Adrenal gland (tissue), 12 donors: ENCODE data around the gene MXRA7. TPM values are rescaled to one million over a fixed set of nuclear protein-coding genes. Genes with fewer than 3 reads are reported as not detected.
"Not testable (repeated sequence)": the region's sequence is repeated elsewhere in the genome, so short reads cannot be mapped to it uniquely, and the experiment has no call there.

ENCODE experiments used
- DNase-seq, 7 donors: peaks; one replicate each; pipeline ENCODE4 v3.0.0-alpha.2; 2019 to 2020
- H3K27ac ChIP-seq, 5 donors: fragments of 200-600 bp; sonication (generic) in 4 of 5; 1 replicate in 3 of 5; 2 replicates in 2 of 5; pipeline versions ENCODE4 v1.5.1 to v1.8.0; 2016 to 2020; ENCODE audit warnings: mild to moderate bottlenecking in 1 of 5
- H3K27me3 ChIP-seq: fragments of 200-600 bp; 2 replicates; pipeline ENCODE4 v1.8.0; 2021
- H3K36me3 ChIP-seq, 2 donors: fragments of 200-600 bp; replicated peaks in 1 of 2; 1 replicate in 1 of 2; 2 replicates in 1 of 2; pipeline versions ENCODE4 v1.5.1 to v1.8.0; 2018 to 2022
- H3K4me1 ChIP-seq, 2 donors: fragments of 200-600 bp; replicated peaks in 1 of 2; 1 replicate in 1 of 2; 2 replicates in 1 of 2; pipeline versions ENCODE4 v1.5.1 to v1.8.0; 2018 to 2021
- H3K4me3 ChIP-seq, 4 donors: fragments of 200-600 bp; sonication (generic) in 3 of 4; one replicate each; pipeline ENCODE4 v1.5.1; 2016 to 2018
- H3K9me3 ChIP-seq, 3 donors: fragments of 200-600 bp; sonication (generic) in 1 of 3; replicated peaks in 1 of 3; 1 replicate in 2 of 3; 2 replicates in 1 of 3; pipeline versions ENCODE4 v1.5.1 to v1.8.0; 2016 to 2021
- CTCF ChIP-seq, 6 experiments: fragments of 450-650 bp in 4 of 6; fragments of 200-600 bp in 2 of 6; sonication (generic) in 1 of 6; IDR thresholded peaks; 1 replicate in 5 of 6; 2 replicates in 1 of 6; pipeline versions ENCODE4 v1.5.1 to v1.8.0; 2016 to 2021; ENCODE audit warnings: antibody characterized with exemption in 6 of 6, mild to moderate bottlenecking in 2 of 6, moderate library complexity in 1 of 6
- POLR2A ChIP-seq, 2 donors: fragments of 450-650 bp; IDR thresholded peaks; one replicate each; pipeline ENCODE4 v1.6.1; 2017; ENCODE audit warnings: antibody characterized with exemption in 2 of 2, mild to moderate bottlenecking in 2 of 2, moderate library complexity in 1 of 2
- WGBS, 4 donors: extraction: QIAGEN DNeasy Blood & Tissue Kit in 2 of 4; methylation state at CpG; one replicate each; pipeline versions ENCODE4 v1.1.5 to v1.1.7; 2013 to 2017; 5-methylcytosine and 5-hydroxymethylcytosine counted together
- intact Hi-C, 2 donors: fragments of 100-400 bp; cut with DNase I; formaldehyde crosslinking; loops; one replicate each; pipeline versions ENCODE4 v1.14.1 to v1.15.0; 2022 to 2023
- polyA plus RNA-seq, 3 donors: library from polyadenylated mRNA; stranded (reverse); fragments of 200-250 nt in 2 of 3; fragments of 350-450 nt in 1 of 3; fragmentation: Illumina TruSeq in 1 of 3; extraction: RNeasy Lipid Tissue Mini Kit (QIAGEN cat#74804) in 1 of 3; gene quantifications; one replicate each; pipeline ENCODE4 v1.2.3, GENCODE V29; 2013 to 2014
- total RNA-seq, 9 donors: library from RNA; depleted of rRNA in 4 of 9; stranded (reverse); fragments of >200 nt in 4 of 9; fragments of 120-200 nt in 1 of 9; fragmentation: NEBNext Ultra II Directional in 1 of 9; extraction: Animal tissue kit (Norgen Biotek cat#: 25700) in 1 of 9; gene quantifications; one replicate each; pipeline versions ENCODE4 v1.1.0 to v1.2.4, GENCODE V29; 2013 to 2023
- donor health status: healthy with polysubstance abuse.
- donor health status: Bipolar disorder and iron deficiency.
- donor health status: DM: yes; HTN: yes; CAD: no.
- donor health status: DM: no; HTN: no; CAD: no.
- donor health status: DM: no; HTN: no; CAD: no.
- donor health status: DM: yes; HTN: yes; CAD: no.

Gene MXRA7
- total and polyA plus RNA-seq, 12 donors = 81.5 to 671 (median 356) TPM

- Histone ChIP-seq H3K9me3 (no peaks in the 10 kb centered on the region), H3K27me3 (no peaks in the 10 kb centered on the region), H3K4me1 (peaks cover 18 to 61% of the 10 kb centered on the region in 2 donors), H3K36me3 (peaks cover 0 to 50% of the 10 kb centered on the region in 2 donors), H3K27ac (peak overlapping the region; percentile 94 to 100 (median 100)), H3K4me3 (peak overlapping the region; percentile 75 to 98 (median 92))
- intact Hi-C loops = no loop called here
- DNase-seq = peak; percentile 90 to 94 (median 92)
- TF ChIP-seq CTCF (IDR thresholded peaks at IDR 0.05) (no peak), POLR2A (IDR thresholded peaks at IDR 0.05) (no peak)
- WGBS, 4 donors = 2 to 6% (median 4%) methylated on average over 15 to 38 of the region's 38 CpGs
These were observed 14.9 kb upstream of the MXRA7 start for GRCh38 chr17:76725580-76726230.

GRCh38 chr17:76723812-76724211, 13.0 kb upstream of the MXRA7 start:
- 85 to 89% (median 87%) methylated on average over 9 of the region's 9 CpGs for WGBS, 4 donors
- TF ChIP-seq CTCF (IDR thresholded peaks at IDR 0.05) (no peak), POLR2A (IDR thresholded peaks at IDR 0.05) (no peak)
- Histone ChIP-seq H3K9me3 (no peaks in the 10 kb centered on the region), H3K36me3 (peaks cover 0 to 61% of the 10 kb centered on the region in 2 donors), H3K27me3 (no peaks in the 10 kb centered on the region), H3K4me3 (no peak overlapping the region), H3K4me1 (peaks cover 18 to 59% of the 10 kb centered on the region in 2 donors), H3K27ac (peak overlapping the region in 1 of 5 donors; percentile 13)
- peak in 1 of 7 donors; percentile 46 for DNase-seq
- intact Hi-C loops = no loop called here

- H3K9me3 ChIP-seq, H3K4me3 ChIP-seq, intact Hi-C loops, H3K27me3 ChIP-seq, H3K27ac ChIP-seq: not testable (repeated sequence)
- H3K36me3 ChIP-seq = peaks cover 0 to 69% of the 10 kb centered on the region in 2 donors
- peaks cover 18 to 57% of the 10 kb centered on the region in 2 donors for H3K4me1 ChIP-seq
- 87 to 95% (median 94%) methylated on average over 8 of the region's 8 CpGs for WGBS, 4 donors
- DNase-seq = peak in 1 of 7 donors; percentile 52
These were observed 12.2 kb upstream of the MXRA7 start for GRCh38 chr17:76722977-76723376.

- Histone ChIP-seq H3K4me1 (peaks cover 18 to 51% of the 10 kb centered on the region in 2 donors), H3K27me3 (no peaks in the 10 kb centered on the region), H3K27ac (peak overlapping the region in 3 of 5 donors; percentile 17 to 54 (median 27)), H3K9me3 (no peaks in the 10 kb centered on the region), H3K4me3 (no peak overlapping the region), H3K36me3 (peaks cover 0 to 76% of the 10 kb centered on the region in 2 donors)
- no peak for TF ChIP-seq CTCF (IDR thresholded peaks at IDR 0.05)
- no peak for TF ChIP-seq POLR2A (IDR thresholded peaks at IDR 0.05)
- 87 to 90% (median 89%) methylated on average over 8 of the region's 8 CpGs for WGBS, 4 donors
- DNase-seq = peak in 1 of 7 donors; percentile 50
- intact Hi-C loops = no loop called here
These were observed 11.5 kb upstream of the MXRA7 start for GRCh38 chr17:76722279-76722678.

- Histone ChIP-seq H3K27ac (peak overlapping the region in 4 of 5 donors; percentile 11 to 62 (median 20)), H3K27me3 (no peaks in the 10 kb centered on the region), H3K9me3 (no peaks in the 10 kb centered on the region), H3K36me3 (peaks cover 0 to 84% of the 10 kb centered on the region in 2 donors), H3K4me3 (no peak overlapping the region), H3K4me1 (peaks cover 18 to 58% of the 10 kb centered on the region in 2 donors)
- peak in 1 of 7 donors; percentile 50 for DNase-seq
- TF ChIP-seq POLR2A (IDR thresholded peaks at IDR 0.05) (no peak), CTCF (IDR thresholded peaks at IDR 0.05) (no peak)
- intact Hi-C loops = no loop called here
- 54 to 75% (median 60%) methylated on average over 10 of the region's 10 CpGs for WGBS, 4 donors
These were observed 10.7 kb upstream of the MXRA7 start for GRCh38 chr17:76721463-76721862.
